ENCODE measurements around the gene MFAP5.

Gene MFAP5

GRCh38 chr12:8687846-8688601, 25.4 kb upstream of the MFAP5 start:
- no peak for DNase-seq
- Mint-ChIP-seq H3K36me3 (ENCODE audit: insufficient read depth) (no peaks in the 10 kb centered on the region), H3K4me1 (ENCODE audit: low read depth in 2 of 2) (no peaks in the 10 kb centered on the region), H3K27ac (no peak overlapping the region), H3K27me3 (peaks cover 0 to 9% of the 10 kb centered on the region in 2 donors), H3K4me3 (no peak overlapping the region), H3K9me3 (no peaks in the 10 kb centered on the region)
- ATAC-seq (replicated peaks) = no peak

DNA sequence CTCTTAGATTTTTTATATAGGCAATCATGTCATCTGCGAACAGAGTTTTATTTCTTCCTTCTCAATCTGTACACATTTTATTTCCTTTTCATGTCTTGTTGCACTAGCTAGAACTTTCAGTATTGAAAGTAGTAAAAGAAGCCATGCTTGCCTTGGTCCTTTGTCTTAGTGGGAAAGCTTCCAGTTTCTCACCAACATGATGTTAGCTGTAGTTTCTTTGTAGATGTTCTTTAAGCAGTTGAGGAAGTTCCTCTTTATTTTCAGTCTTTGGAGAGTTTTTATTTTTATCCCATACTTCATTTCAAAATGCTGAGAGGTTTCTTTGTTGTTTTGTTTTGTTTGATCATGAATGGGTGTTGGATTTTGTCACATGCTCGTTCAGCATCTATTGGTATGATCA, 22.4 kb upstream of the MFAP5 start:
- H3K27me3 Mint-ChIP-seq = peaks cover 0 to 9% of the 10 kb centered on the region in 2 donors
- H3K27ac Mint-ChIP-seq = no peak overlapping the region
- ATAC-seq (replicated peaks) (no peak), DNase-seq (no peak)
- H3K9me3 Mint-ChIP-seq = no peaks in the 10 kb centered on the region
- peaks cover 2 to 6% of the 10 kb centered on the region in 2 donors for H3K4me1 Mint-ChIP-seq (ENCODE audit: low read depth in 2 of 2)
- no peak overlapping the region for H3K4me3 Mint-ChIP-seq
- H3K36me3 Mint-ChIP-seq (ENCODE audit: insufficient read depth) = no peaks in the 10 kb centered on the region

GRCh38 chr12:8681129-8681884, 18.7 kb upstream of the MFAP5 start:
- DNase-seq (no peak), ATAC-seq (replicated peaks) (no peak)
- H3K4me3 Mint-ChIP-seq = no peak overlapping the region
- no peak overlapping the region for H3K27ac Mint-ChIP-seq
- peaks cover 2 to 6% of the 10 kb centered on the region in 2 donors for H3K4me1 Mint-ChIP-seq (ENCODE audit: low read depth in 2 of 2)
- H3K36me3 Mint-ChIP-seq (ENCODE audit: insufficient read depth) = no peaks in the 10 kb centered on the region
- H3K9me3 Mint-ChIP-seq = no peaks in the 10 kb centered on the region
- H3K27me3 Mint-ChIP-seq = no peaks in the 10 kb centered on the region

- no peaks in the 10 kb centered on the region for H3K9me3 Mint-ChIP-seq
- no peak overlapping the region for H3K27ac Mint-ChIP-seq
- no peaks in the 10 kb centered on the region for H3K27me3 Mint-ChIP-seq
- ATAC-seq (replicated peaks) (no peak), DNase-seq (no peak)
- no peaks in the 10 kb centered on the region for H3K36me3 Mint-ChIP-seq (ENCODE audit: insufficient read depth)
- H3K4me3 Mint-ChIP-seq = no peak overlapping the region
- peaks cover 2 to 6% of the 10 kb centered on the region in 2 donors for H3K4me1 Mint-ChIP-seq (ENCODE audit: low read depth in 2 of 2)
Observed at GRCh38 chr12:8680533-8680932, 17.9 kb upstream of the MFAP5 start.

DNA sequence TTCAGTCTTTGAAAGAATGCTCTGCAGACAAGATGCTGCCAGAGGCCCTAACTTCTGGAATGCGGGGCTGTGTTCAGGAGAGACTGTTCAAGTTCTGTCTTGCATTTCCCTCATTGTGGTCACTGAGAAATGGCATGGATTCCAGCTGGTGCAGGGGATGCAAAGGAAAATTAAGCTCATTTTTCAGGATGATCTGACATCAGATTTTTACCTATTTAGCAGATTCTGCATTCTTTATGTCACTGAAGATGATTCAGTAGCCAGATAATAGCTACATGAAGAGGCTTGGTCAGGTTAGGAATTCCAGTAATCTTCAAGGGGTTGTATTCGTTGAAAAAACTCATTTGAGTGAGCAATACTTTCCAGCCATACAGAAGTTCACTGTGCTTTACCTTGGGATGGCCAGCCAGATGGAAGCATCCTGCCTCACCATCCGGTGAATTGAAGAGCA, 16.1 kb upstream of the MFAP5 start:
- ATAC-seq (replicated peaks) (no peak), DNase-seq (no peak)
- peaks cover 2 to 6% of the 10 kb centered on the region in 2 donors for H3K4me1 Mint-ChIP-seq (ENCODE audit: low read depth in 2 of 2)
- no peaks in the 10 kb centered on the region for H3K9me3 Mint-ChIP-seq
- H3K4me3 Mint-ChIP-seq = no peak overlapping the region
- no peak overlapping the region for H3K27ac Mint-ChIP-seq
- no peaks in the 10 kb centered on the region for H3K27me3 Mint-ChIP-seq
- H3K36me3 Mint-ChIP-seq (ENCODE audit: insufficient read depth) = no peaks in the 10 kb centered on the region

DNA sequence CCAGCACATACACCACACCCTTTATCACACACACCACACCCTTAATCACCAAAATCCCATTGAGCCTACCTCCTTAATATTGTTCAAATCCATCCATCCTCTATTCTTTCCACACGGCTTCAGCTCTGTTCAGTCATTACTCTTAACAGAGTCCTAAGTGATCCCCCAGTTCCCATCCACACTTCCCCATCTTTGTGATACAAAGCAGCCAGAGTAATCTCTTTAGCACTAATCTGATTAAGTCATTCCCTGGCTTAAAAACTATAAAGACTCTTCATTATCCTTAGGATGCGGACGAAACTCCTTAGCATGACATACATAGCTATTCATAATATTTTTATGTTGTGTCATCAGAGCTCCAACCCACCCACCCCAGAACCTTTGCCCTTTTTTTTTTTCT, 14.7 kb upstream of the MFAP5 start:
- Mint-ChIP-seq H3K9me3 (no peaks in the 10 kb centered on the region), H3K27me3 (no peaks in the 10 kb centered on the region), H3K4me1 (ENCODE audit: low read depth in 2 of 2) (peaks cover 2 to 6% of the 10 kb centered on the region in 2 donors), H3K27ac (no peak overlapping the region), H3K4me3 (no peak overlapping the region), H3K36me3 (ENCODE audit: insufficient read depth) (no peaks in the 10 kb centered on the region)
- ATAC-seq (replicated peaks) (no peak), DNase-seq (no peak)

DNA sequence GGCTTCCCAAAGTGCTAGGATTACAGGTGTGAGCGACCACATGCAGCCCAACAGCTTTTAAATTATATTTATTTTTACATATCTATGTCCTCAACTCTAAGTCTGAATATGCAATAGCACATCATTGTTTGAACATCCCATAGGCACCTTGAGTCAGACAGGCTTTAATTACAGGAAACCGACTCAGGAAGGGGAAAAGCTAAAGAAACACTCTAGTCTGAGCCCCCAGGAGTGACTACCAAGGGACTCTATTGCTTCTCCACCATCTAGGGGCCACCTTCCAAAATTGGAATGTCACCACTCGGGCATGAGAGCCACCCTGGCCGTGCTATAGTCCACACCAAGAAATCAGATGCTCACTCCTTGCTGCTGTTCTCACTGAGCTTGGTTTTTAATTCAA, 14.0 kb upstream of the MFAP5 start:
- Mint-ChIP-seq H3K27ac (no peak overlapping the region), H3K36me3 (ENCODE audit: insufficient read depth) (no peaks in the 10 kb centered on the region), H3K9me3 (no peaks in the 10 kb centered on the region), H3K4me3 (no peak overlapping the region), H3K4me1 (ENCODE audit: low read depth in 2 of 2) (no peaks in the 10 kb centered on the region), H3K27me3 (no peaks in the 10 kb centered on the region)
- ATAC-seq (replicated peaks) = no peak
- no peak for DNase-seq

GRCh38 chr12:8675591-8676036, 13.0 kb upstream of the MFAP5 start:
- H3K4me3 Mint-ChIP-seq = no peak overlapping the region
- no peaks in the 10 kb centered on the region for H3K9me3 Mint-ChIP-seq
- no peak for ATAC-seq (replicated peaks)
- DNase-seq = no peak
- H3K27ac Mint-ChIP-seq = no peak overlapping the region
- H3K4me1 Mint-ChIP-seq (ENCODE audit: low read depth in 2 of 2) = no peaks in the 10 kb centered on the region
- peaks cover 2% of the 10 kb centered on the region for H3K36me3 Mint-ChIP-seq (ENCODE audit: insufficient read depth)
- H3K27me3 Mint-ChIP-seq = no peaks in the 10 kb centered on the region

DNA sequence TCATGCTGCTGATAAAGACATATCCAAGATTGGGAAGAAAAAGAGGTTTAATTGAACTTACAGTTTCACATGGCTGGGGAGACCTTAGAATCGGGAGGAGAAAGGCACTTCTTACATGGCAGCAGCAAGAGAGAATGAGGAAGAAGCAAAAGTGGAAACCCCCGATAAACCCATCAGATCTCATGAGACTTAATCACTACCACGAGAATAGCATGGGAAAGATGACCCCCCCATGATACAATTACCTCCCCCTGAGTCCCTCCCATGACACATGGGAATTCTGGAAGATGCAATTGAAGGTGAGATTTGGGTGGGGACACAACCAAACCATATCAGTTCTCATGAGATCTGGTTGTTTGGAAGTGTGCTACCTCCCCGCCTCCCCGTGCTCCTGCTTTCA, 9.8 kb upstream of the MFAP5 start:
- no peaks in the 10 kb centered on the region for H3K27me3 Mint-ChIP-seq
- H3K4me1 Mint-ChIP-seq (ENCODE audit: low read depth in 2 of 2) = no peaks in the 10 kb centered on the region
- ATAC-seq (replicated peaks) = no peak
- no peak overlapping the region for H3K4me3 Mint-ChIP-seq
- DNase-seq = no peak
- H3K36me3 Mint-ChIP-seq (ENCODE audit: insufficient read depth) = peaks cover 4% of the 10 kb centered on the region
- no peaks in the 10 kb centered on the region for H3K9me3 Mint-ChIP-seq
- H3K27ac Mint-ChIP-seq = no peak overlapping the region

- no peak overlapping the region for H3K4me3 Mint-ChIP-seq
- H3K9me3 Mint-ChIP-seq = no peaks in the 10 kb centered on the region
- peaks cover 4% of the 10 kb centered on the region for H3K36me3 Mint-ChIP-seq (ENCODE audit: insufficient read depth)
- DNase-seq (no peak), ATAC-seq (replicated peaks) (no peak)
- peaks cover 0 to 12% of the 10 kb centered on the region in 2 donors for H3K27me3 Mint-ChIP-seq
- H3K27ac Mint-ChIP-seq = no peak overlapping the region
- no peaks in the 10 kb centered on the region for H3K4me1 Mint-ChIP-seq (ENCODE audit: low read depth in 2 of 2)
Observed at GRCh38 chr12:8668441-8668840, 5.8 kb upstream of the MFAP5 start.

DNA sequence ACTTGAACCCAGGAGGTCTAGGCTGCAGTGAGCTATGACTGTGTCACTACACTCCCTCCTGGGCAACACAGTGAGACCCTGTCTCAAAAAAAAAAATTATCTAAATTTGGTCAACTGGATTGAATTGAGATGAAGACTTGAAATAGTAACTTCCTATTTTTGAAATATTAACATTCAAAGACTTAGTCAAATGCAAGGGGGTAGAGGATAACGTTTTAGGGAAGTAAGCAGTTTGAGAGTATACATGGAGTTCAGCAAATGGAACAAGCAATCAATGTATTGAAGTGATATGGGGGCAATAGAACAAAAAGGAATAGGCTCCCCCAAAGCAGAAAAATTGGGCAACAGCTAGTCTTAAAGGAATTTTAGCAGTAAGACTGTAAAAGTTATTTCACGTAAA, 4.6 kb upstream of the MFAP5 start:
- peaks cover 0 to 12% of the 10 kb centered on the region in 2 donors for H3K27me3 Mint-ChIP-seq
- H3K36me3 Mint-ChIP-seq (ENCODE audit: insufficient read depth) = peaks cover 4% of the 10 kb centered on the region
- no peak for ATAC-seq (replicated peaks)
- DNase-seq = no peak
- no peaks in the 10 kb centered on the region for H3K4me1 Mint-ChIP-seq (ENCODE audit: low read depth in 2 of 2)
- no peak overlapping the region for H3K27ac Mint-ChIP-seq
- no peak overlapping the region for H3K4me3 Mint-ChIP-seq
- no peaks in the 10 kb centered on the region for H3K9me3 Mint-ChIP-seq

DNA sequence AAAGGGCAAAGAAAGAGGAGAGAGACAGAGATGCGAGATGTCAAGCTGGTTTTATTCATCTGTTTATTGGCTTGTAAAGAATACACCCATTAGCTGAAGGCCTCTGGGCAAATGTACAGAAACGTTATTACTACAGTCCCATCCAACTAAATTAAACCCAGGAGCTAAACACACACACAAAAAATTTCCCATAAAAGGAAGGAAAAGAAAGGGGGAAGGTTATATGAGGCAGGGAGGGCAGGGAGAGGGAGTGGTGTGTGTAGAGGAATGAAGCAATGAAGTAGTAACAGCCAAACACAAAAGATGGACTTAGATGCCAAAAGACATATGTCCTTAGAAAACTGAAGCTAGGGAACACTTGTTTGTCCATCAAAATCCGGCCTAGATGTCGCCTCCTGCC, 3.1 kb upstream of the MFAP5 start:
- no peak for DNase-seq
- peaks cover 0 to 12% of the 10 kb centered on the region in 2 donors for H3K27me3 Mint-ChIP-seq
- peaks cover 3% of the 10 kb centered on the region for H3K36me3 Mint-ChIP-seq (ENCODE audit: insufficient read depth)
- no peak overlapping the region for H3K27ac Mint-ChIP-seq
- H3K4me3 Mint-ChIP-seq = no peak overlapping the region
- no peak for ATAC-seq (replicated peaks)
- H3K9me3 Mint-ChIP-seq = no peaks in the 10 kb centered on the region
- H3K4me1 Mint-ChIP-seq (ENCODE audit: low read depth in 2 of 2) = no peaks in the 10 kb centered on the region

DNA sequence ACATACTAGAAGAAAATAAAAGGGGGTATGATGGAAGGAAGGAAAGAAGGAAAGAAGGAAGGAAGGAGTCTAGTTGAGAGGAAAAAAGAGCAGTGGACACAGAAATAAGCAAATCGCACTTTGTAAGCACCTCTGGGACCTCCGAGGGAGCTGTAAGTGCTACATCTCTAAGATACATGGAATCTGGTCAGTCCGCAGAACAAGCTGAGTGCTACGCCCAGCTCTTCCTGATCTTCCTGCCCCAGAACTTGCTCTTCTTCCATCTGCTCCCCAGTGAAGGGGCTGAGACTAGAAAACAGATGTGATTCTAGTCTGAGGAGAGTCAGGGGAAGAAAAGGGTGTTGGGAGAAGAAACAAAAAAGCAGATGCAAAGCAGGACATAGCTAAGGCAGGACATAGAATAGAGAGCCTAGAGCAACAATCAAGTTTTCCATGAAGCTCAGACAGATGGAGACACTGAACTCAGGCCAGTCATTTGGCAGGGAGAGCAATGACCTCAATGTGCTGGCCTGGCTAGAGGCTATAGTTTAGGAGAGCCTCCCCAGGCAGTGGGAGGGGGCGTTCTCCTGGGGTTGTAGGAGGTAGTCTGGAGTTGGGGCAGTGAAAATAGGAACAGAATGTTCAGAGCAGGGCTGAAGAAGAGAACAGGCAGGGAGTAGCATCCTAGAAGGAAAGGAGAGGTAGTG, 1.7 kb upstream of the MFAP5 start:
- H3K9me3 Mint-ChIP-seq = no peaks in the 10 kb centered on the region
- H3K4me1 Mint-ChIP-seq (ENCODE audit: low read depth in 2 of 2) = no peaks in the 10 kb centered on the region
- ATAC-seq (replicated peaks) = no peak
- no peak overlapping the region for H3K27ac Mint-ChIP-seq
- H3K27me3 Mint-ChIP-seq = peaks cover 0 to 12% of the 10 kb centered on the region in 2 donors
- DNase-seq = no peak
- no peaks in the 10 kb centered on the region for H3K36me3 Mint-ChIP-seq (ENCODE audit: insufficient read depth)
- H3K4me3 Mint-ChIP-seq = no peak overlapping the region

All from effector memory CD8-positive, alpha-beta T cell (primary cell).